Astrocyte of the spinal cord (primary cell): ENCODE measurements around the gene WDHD1.

ENCODE experiments used
- DNase-seq: peaks from one replicate; pipeline ENCODE4 v3.0.0; 2011; ENCODE audit warnings: low read depth, low spot score
- H3K4me3 ChIP-seq: 2 replicates; pipeline ENCODE4 v1.5.1; 2011; ENCODE audit warnings: low read depth, mild to moderate bottlenecking, low read length, moderate library complexity
- CTCF ChIP-seq: IDR thresholded peaks from 2 replicates; pipeline ENCODE4 v1.5.1; 2012; ENCODE audit warnings: low read depth, mild to moderate bottlenecking, low read length, inconsistent platforms
- in situ Hi-C: cut with HindIII; loops from 2 replicates; pipeline ENCODE4 v1.10.0; 2017; ENCODE audit warnings: low sequenced_read_pairs

The WDHD1 gene

DNA sequence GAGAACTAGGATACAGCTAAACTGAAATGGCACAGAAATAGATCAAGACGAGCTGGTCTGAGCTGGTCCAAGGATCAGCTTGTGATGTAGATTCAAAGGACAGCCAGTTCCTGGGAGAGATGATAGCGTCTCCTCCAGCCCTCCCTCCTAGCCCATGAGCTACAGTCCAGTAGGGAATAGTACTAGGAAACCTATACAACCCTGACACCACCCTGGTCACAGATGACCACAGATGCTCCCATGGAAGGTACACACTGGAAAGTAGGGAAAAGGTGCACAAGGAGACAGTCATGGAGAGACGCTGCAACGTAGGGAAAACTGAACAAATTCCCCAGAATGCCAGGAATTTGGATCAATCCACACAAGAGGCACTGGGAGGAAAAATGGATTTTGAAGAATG is 131.2 kb downstream of the WDHD1 start:
- DNase-seq, result no peak
- no peak for TF ChIP-seq CTCF
- in situ Hi-C loops, result no loop called here
- no peak overlapping the region for H3K4me3 ChIP-seq

DNA sequence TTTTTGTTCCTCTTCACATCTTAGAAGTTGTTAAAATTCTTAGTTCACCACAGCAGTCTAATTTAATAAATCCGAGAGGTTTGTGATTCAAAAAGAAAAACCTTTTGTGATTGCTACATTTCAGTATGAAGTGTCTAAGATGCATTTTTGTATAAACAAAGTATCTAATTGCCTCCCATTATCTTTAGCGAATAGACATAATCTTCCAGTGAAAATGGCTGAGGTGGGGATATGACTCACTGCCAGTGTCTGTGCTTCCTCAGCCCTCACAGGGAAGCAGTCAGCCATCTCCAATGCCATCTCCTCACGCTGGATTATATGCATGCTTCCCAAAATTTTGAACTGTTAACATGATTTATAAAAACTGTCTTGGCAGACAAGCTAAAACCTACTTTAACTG is 131.9 kb downstream of the WDHD1 start:
- H3K4me3 ChIP-seq, result no peak overlapping the region
- no peak for TF ChIP-seq CTCF
- in situ Hi-C loops, result no loop called here
- DNase-seq, result no peak

DNA sequence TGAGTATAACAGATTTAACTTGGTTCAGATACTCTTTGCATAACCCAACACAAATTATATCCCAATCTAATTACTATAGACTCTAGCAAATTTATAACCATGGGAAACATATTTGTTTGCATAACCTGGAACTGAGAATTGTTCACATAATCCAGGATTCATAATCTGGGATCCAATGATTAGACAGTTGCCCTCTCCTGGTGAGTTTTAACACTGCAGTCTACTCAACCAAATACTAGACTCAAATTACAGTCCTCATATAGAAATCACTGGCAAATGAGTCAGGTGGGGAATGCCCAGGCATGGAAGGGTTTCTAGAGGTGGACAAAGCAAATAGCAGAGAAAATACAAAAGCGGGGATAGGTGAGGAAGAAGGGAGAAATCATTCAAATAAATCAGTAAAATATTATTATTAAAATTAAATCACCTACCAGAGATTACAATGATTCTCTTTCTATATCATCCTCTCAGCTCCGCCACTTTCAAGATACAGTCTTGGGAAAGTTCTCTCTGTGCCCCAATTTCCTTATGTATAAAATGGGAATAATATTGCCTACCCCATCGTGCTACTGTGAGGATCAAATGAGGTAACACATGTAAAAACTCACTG is 133.6 kb downstream of the WDHD1 start:
- in situ Hi-C loops, result no loop called here
- TF ChIP-seq CTCF, result peak; percentile 80
- no peak overlapping the region for H3K4me3 ChIP-seq
- peak; percentile 71 for DNase-seq

- in situ Hi-C loops, result no loop called here
- H3K4me3 ChIP-seq, result no peak overlapping the region
- TF ChIP-seq CTCF, result no peak
- no peak for DNase-seq
Observed at GRCh38 chr14:54891471-54892245, 135.2 kb downstream of the WDHD1 start.

- in situ Hi-C loops, result no loop called here
Observed at GRCh38 chr14:54890788-54891187, 136.1 kb downstream of the WDHD1 start.

GRCh38 chr14:54889919-54890318 is 137.0 kb downstream of the WDHD1 start:
- in situ Hi-C loops, result no loop called here
- no peak overlapping the region for H3K4me3 ChIP-seq
- DNase-seq, result no peak
- no peak for TF ChIP-seq CTCF

More at GRCh38 chr14:54890788-54891187, 136.1 kb downstream of the WDHD1 start:
- TF ChIP-seq CTCF, result no peak
- DNase-seq, result no peak
- no peak overlapping the region for H3K4me3 ChIP-seq
